Mesenchymal stem cell (in vitro differentiated cells and primary cell): ENCODE results near the gene SDK2.

Experiments
- DNase-seq: peaks from one replicate; pipeline ENCODE4 v3.0.0-alpha.2; 2013
- H2AFZ ChIP-seq: one replicate; pipeline ENCODE4 v1.6.1; 2013; ENCODE audit warnings: low read depth, mild to moderate bottlenecking, control low read depth, inconsistent platforms, low read length, moderate library complexity
- H2AK5ac ChIP-seq: 2 replicates; pipeline ENCODE4 v1.6.1; 2013; ENCODE audit warnings: low read length, moderate library complexity, mild to moderate bottlenecking, inconsistent platforms; ENCODE audit not compliant: severe bottlenecking
- H2BK120ac ChIP-seq: one replicate; pipeline ENCODE4 v1.6.1; 2013; ENCODE audit warnings: low read depth, mild to moderate bottlenecking, inconsistent platforms, low read length, moderate library complexity
- H2BK12ac ChIP-seq, 2 experiments: one replicate each; pipeline ENCODE4 v1.6.1; 2013; ENCODE audit warnings: inconsistent platforms in 2 of 2, low read length in 2 of 2, mild to moderate bottlenecking in 2 of 2, moderate library complexity in 2 of 2, control low read depth in 1 of 2
- H2BK15ac ChIP-seq: one replicate; pipeline ENCODE4 v1.6.1; 2013; ENCODE audit warnings: mild to moderate bottlenecking, low read depth, inconsistent platforms; ENCODE audit not compliant: poor library complexity, severe bottlenecking
- H2BK5ac ChIP-seq: 2 replicates; pipeline ENCODE4 v1.6.1; 2013; ENCODE audit warnings: low read depth, mild to moderate bottlenecking, low read length, control low read depth, inconsistent platforms; ENCODE audit not compliant: poor library complexity, severe bottlenecking
- H3K14ac ChIP-seq, 2 experiments: one replicate each; pipeline ENCODE4 v1.6.1; 2013; ENCODE audit warnings: inconsistent platforms in 2 of 2, low read length in 2 of 2, control low read depth in 1 of 2, mild to moderate bottlenecking in 1 of 2, moderate library complexity in 1 of 2
- H3K18ac ChIP-seq, 2 experiments: one replicate each; pipeline ENCODE4 v1.6.1; 2013; ENCODE audit warnings: inconsistent platforms in 2 of 2, low read length in 2 of 2, control low read depth in 1 of 2, low read depth in 1 of 2, mild to moderate bottlenecking in 1 of 2
- H3K23ac ChIP-seq, 2 experiments: one replicate each; pipeline ENCODE4 v1.6.1; 2013; ENCODE audit warnings: inconsistent platforms in 2 of 2, low read length in 2 of 2, mild to moderate bottlenecking in 2 of 2, moderate library complexity in 2 of 2, control low read depth in 1 of 2
- H3K27ac ChIP-seq: 2 replicates; pipeline ENCODE4 v1.5.1; 2013; ENCODE audit warnings: mild to moderate bottlenecking, moderate library complexity, low read length, control low read depth, inconsistent platforms; ENCODE audit not compliant: poor library complexity, severe bottlenecking
- H3K27me3 ChIP-seq, 2 experiments: 2 replicates each; pipeline versions ENCODE4 v1.6.1 to v1.7.0; 2013; ENCODE audit warnings: low read length in 2 of 2, mild to moderate bottlenecking in 2 of 2, moderate library complexity in 2 of 2, control low read depth in 1 of 2, inconsistent platforms in 1 of 2; ENCODE audit not compliant: control insufficient read depth in 1 of 2, insufficient read depth in 1 of 2
- H3K36me3 ChIP-seq, 2 experiments: 2 replicates each; pipeline versions ENCODE4 v1.6.1 to v1.7.0; 2013; ENCODE audit warnings: low read length in 2 of 2, control low read depth in 1 of 2, inconsistent platforms in 1 of 2, low read depth in 1 of 2, mild to moderate bottlenecking in 1 of 2; ENCODE audit not compliant: insufficient read depth in 2 of 2, control insufficient read depth in 1 of 2
- H3K4ac ChIP-seq, 2 experiments: one replicate each; pipeline ENCODE4 v1.6.1; 2013; ENCODE audit warnings: inconsistent platforms in 2 of 2, low read length in 2 of 2, mild to moderate bottlenecking in 2 of 2, moderate library complexity in 2 of 2, control low read depth in 1 of 2, low read depth in 1 of 2
- H3K4me1 ChIP-seq: 2 replicates; pipeline ENCODE4 v1.6.1; 2013; ENCODE audit warnings: low read depth, low read length, control low read depth; ENCODE audit not compliant: control insufficient read depth, insufficient read depth
- H3K4me2 ChIP-seq: 2 replicates; pipeline ENCODE4 v1.6.1; 2013; ENCODE audit warnings: low read length, mild to moderate bottlenecking, inconsistent platforms; ENCODE audit not compliant: poor library complexity, severe bottlenecking
- H3K4me3 ChIP-seq, 2 experiments: 2 replicates each; pipeline versions ENCODE4 v1.5.1 to v1.7.0; 2013; ENCODE audit warnings: low read length in 2 of 2, mild to moderate bottlenecking in 2 of 2, control low read depth in 1 of 2, low read depth in 1 of 2; ENCODE audit not compliant: insufficient read depth in 1 of 2
- H3K79me1 ChIP-seq: replicated peaks from 2 replicates; pipeline ENCODE4 v1.6.1; 2013; ENCODE audit warnings: mild to moderate bottlenecking, control low read depth, low read length, inconsistent platforms; ENCODE audit not compliant: poor library complexity, severe bottlenecking
- H3K9ac ChIP-seq: 2 replicates; pipeline ENCODE4 v1.7.0; 2013; ENCODE audit warnings: mild to moderate bottlenecking, low read length, moderate library complexity
- H3K9me3 ChIP-seq: 2 replicates; pipeline ENCODE4 v1.7.0; 2013; ENCODE audit warnings: mild to moderate bottlenecking, low read length; ENCODE audit not compliant: control insufficient read depth
- H4K8ac ChIP-seq: one replicate; pipeline ENCODE4 v1.6.1; 2013; ENCODE audit warnings: inconsistent platforms, mild to moderate bottlenecking, low read length, moderate library complexity
- H4K91ac ChIP-seq: one replicate; pipeline ENCODE4 v1.6.1; 2013; ENCODE audit warnings: mild to moderate bottlenecking, low read length, inconsistent platforms
- WGBS: methylation state at CpG from one replicate; pipeline ENCODE4 v1.1.7; 2013; ENCODE audit warnings: mixed read lengths; 5-methylcytosine and 5-hydroxymethylcytosine counted together

SDK2 gene

GRCh38 chr17:73304438-73304837 lies 339.8 kb downstream of the SDK2 start:
- no peak overlapping the region for H2BK5ac ChIP-seq
- peak overlapping the region in 1 of 2 experiments; percentile 64 for H3K4me3 ChIP-seq
- peak overlapping the region; percentile 31 for H4K91ac ChIP-seq
- no peaks in the 10 kb centered on the region for H3K9me3 ChIP-seq
- H2AK5ac ChIP-seq, result peak overlapping the region; percentile 1
- H3K36me3 ChIP-seq, result peaks cover 10 to 11% of the 10 kb centered on the region in 2 experiments
- peaks cover 2% of the 10 kb centered on the region for H3K79me1 ChIP-seq
- peak overlapping the region; percentile 70 for H3K27ac ChIP-seq
- no peak overlapping the region for H3K4me2 ChIP-seq
- no peaks in the 10 kb centered on the region for H3K27me3 ChIP-seq
- peak overlapping the region; percentile 93 for H2BK120ac ChIP-seq
- peak overlapping the region; percentile 56 for H4K8ac ChIP-seq
- peak overlapping the region in 1 of 2 experiments; percentile 75 for H3K4ac ChIP-seq
- peak overlapping the region; percentile 80 for H3K9ac ChIP-seq
- WGBS, result 26% methylated on average over 7 of the region's 8 CpGs
- no peak overlapping the region for H3K23ac ChIP-seq
- no peak overlapping the region for H2AFZ ChIP-seq
- no peak overlapping the region for H2BK15ac ChIP-seq
- no peak overlapping the region for H3K14ac ChIP-seq
- peaks cover 51% of the 10 kb centered on the region for H3K4me1 ChIP-seq
- peak overlapping the region; percentile 11 to 92 for H3K18ac ChIP-seq
- peak overlapping the region; percentile 28 to 95 for H2BK12ac ChIP-seq
- DNase-seq, result peak; percentile 74

DNA sequence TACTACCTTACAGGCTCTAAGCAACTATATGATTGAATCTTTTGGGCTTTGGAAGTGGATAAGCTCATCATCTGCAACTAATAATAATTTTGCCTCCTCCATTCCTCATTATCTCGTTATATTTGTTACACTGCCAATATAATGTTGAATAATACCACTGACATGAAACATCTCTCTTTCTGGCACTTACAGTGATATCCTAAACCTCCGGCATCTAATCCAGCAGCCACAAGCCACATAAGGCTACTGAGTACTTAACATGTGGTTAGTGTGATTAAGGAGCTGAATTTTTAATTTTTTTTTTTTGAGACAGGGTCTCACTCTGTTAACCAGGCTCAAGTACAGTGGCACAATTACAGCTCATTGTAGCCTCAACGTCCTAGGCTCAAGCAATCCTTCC lies 342.1 kb downstream of the SDK2 start:
- no peak overlapping the region for H2BK120ac ChIP-seq
- DNase-seq, result peak; percentile 33
- H3K36me3 ChIP-seq, result peaks cover 3 to 11% of the 10 kb centered on the region in 2 experiments
- no peak overlapping the region for H2BK15ac ChIP-seq
- H2AFZ ChIP-seq, result no peak overlapping the region
- H3K4me1 ChIP-seq, result peaks cover 51% of the 10 kb centered on the region
- 97% methylated on average over 2 of the region's 3 CpGs for WGBS
- peaks cover 2% of the 10 kb centered on the region for H3K79me1 ChIP-seq
- H3K27me3 ChIP-seq, result no peaks in the 10 kb centered on the region
- no peak overlapping the region for H3K4ac ChIP-seq
- H3K9me3 ChIP-seq, result no peaks in the 10 kb centered on the region
- H3K18ac ChIP-seq, result no peak overlapping the region
- no peak overlapping the region for H3K27ac ChIP-seq
- peak overlapping the region; percentile 19 for H3K9ac ChIP-seq
- no peak overlapping the region for H4K91ac ChIP-seq
- no peak overlapping the region for H3K4me2 ChIP-seq
- no peak overlapping the region for H3K23ac ChIP-seq
- no peak overlapping the region for H2BK12ac ChIP-seq
- no peak overlapping the region for H2AK5ac ChIP-seq
- no peak overlapping the region for H4K8ac ChIP-seq
- no peak overlapping the region for H2BK5ac ChIP-seq
- no peak overlapping the region for H3K14ac ChIP-seq
- no peak overlapping the region for H3K4me3 ChIP-seq

DNA sequence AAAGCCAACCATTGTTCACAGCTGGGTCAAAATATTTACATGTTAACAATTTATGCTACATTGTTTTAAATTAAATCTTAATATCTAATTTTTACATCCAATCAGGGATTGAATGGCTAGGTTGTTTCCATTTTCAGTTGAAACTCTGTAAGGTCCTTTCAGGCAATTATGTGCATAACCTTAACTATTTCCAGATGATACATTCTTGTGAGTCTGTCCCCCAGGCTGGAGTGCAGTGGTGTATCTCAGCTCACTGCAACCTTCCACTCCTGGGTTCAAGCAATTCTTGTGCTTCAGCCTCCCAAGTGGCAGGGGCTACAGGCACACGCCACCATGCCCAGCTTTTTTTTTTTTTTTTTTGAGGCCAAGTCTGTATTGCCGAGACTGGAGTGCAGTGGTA lies 342.9 kb downstream of the SDK2 start:
- no peak overlapping the region for H2BK5ac ChIP-seq
- no peaks in the 10 kb centered on the region for H3K9me3 ChIP-seq
- H2BK120ac ChIP-seq, result no peak overlapping the region
- no peak overlapping the region for H3K4me2 ChIP-seq
- DNase-seq, result no peak
- H3K4me1 ChIP-seq, result peaks cover 44% of the 10 kb centered on the region
- H3K23ac ChIP-seq, result no peak overlapping the region
- H3K79me1 ChIP-seq, result peaks cover 2% of the 10 kb centered on the region
- WGBS, result 100% methylated on average over 1 of the region's 2 CpGs
- no peak overlapping the region for H2AFZ ChIP-seq
- no peak overlapping the region for H4K91ac ChIP-seq
- no peak overlapping the region for H2BK15ac ChIP-seq
- H3K27me3 ChIP-seq, result no peaks in the 10 kb centered on the region
- no peak overlapping the region for H2AK5ac ChIP-seq
- no peak overlapping the region for H3K14ac ChIP-seq
- peaks cover 3 to 6% of the 10 kb centered on the region in 2 experiments for H3K36me3 ChIP-seq
- no peak overlapping the region for H3K4ac ChIP-seq
- H4K8ac ChIP-seq, result no peak overlapping the region
- no peak overlapping the region for H2BK12ac ChIP-seq
- no peak overlapping the region for H3K4me3 ChIP-seq
- no peak overlapping the region for H3K27ac ChIP-seq
- H3K9ac ChIP-seq, result no peak overlapping the region
- no peak overlapping the region for H3K18ac ChIP-seq

DNA sequence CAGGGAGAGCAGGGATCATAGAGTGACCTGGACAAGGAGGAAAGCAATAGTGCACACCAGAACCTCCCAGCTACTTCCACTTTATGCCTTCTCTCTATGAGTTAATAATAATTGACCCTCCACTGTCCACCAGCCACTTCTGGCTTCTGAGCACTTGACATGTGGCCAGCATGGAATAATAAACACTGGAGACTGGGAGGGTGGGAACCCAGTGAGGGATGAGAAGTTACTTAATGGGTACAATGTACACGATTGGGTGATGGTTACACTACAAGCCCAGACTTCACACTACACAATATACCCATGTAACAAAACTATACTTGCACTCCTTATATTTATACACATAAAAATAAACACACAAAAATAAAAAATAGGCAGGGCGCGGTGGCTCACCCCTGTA lies 343.9 kb downstream of the SDK2 start:
- no peak overlapping the region for H2BK120ac ChIP-seq
- peak; percentile 57 for DNase-seq
- no peak overlapping the region for H3K4me2 ChIP-seq
- no peak overlapping the region for H3K4me3 ChIP-seq
- peak overlapping the region in 1 of 2 experiments; percentile 60 for H3K23ac ChIP-seq
- H2BK5ac ChIP-seq, result no peak overlapping the region
- no peak overlapping the region for H4K91ac ChIP-seq
- H3K27ac ChIP-seq, result no peak overlapping the region
- no peak overlapping the region for H2AK5ac ChIP-seq
- H3K9me3 ChIP-seq, result no peaks in the 10 kb centered on the region
- WGBS, result 89% methylated on average over 3 of the region's 3 CpGs
- no peak overlapping the region for H3K18ac ChIP-seq
- H3K79me1 ChIP-seq, result peaks cover 2% of the 10 kb centered on the region
- no peak overlapping the region for H2BK12ac ChIP-seq
- peaks cover 3 to 6% of the 10 kb centered on the region in 2 experiments for H3K36me3 ChIP-seq
- peaks cover 36% of the 10 kb centered on the region for H3K4me1 ChIP-seq
- H3K4ac ChIP-seq, result no peak overlapping the region
- H3K9ac ChIP-seq, result no peak overlapping the region
- no peak overlapping the region for H4K8ac ChIP-seq
- H3K14ac ChIP-seq, result no peak overlapping the region
- H2AFZ ChIP-seq, result no peak overlapping the region
- H3K27me3 ChIP-seq, result no peaks in the 10 kb centered on the region
- H2BK15ac ChIP-seq, result no peak overlapping the region
